SK-N-MC (cell line): ENCODE results near the gene ASB2.

ENCODE experiments used
- EZH2 ChIP-seq: fragments of 200-600 bp; sonication (generic); IDR thresholded peaks from one replicate; pipeline ENCODE4 v1.6.1; 2017; ENCODE audit warnings: antibody characterized with exemption
- FOXP2 ChIP-seq: optimal IDR thresholded peaks from 2 replicates; pipeline ENCODE3; 2011; ENCODE audit warnings: mild to moderate bottlenecking, moderate library complexity; ENCODE audit not compliant: insufficient read depth; ENCODE audit errors: extremely low read length, control extremely low read depth
- POLR2AphosphoS5 ChIP-seq: IDR thresholded peaks from 2 replicates; pipeline ENCODE4 v1.6.1; 2012; ENCODE audit warnings: mild to moderate bottlenecking, low read depth, low read length, borderline replicate concordance

GRCh38 chr14:93903342-93904184 is 72.8 kb downstream of the ASB2 start:
- TF ChIP-seq POLR2AphosphoS5 (no peak), EZH2 (no peak), FOXP2 (no peak)
